ENCODE results near the gene TMEM120B. TPM values are rescaled to one million over a fixed set of nuclear protein-coding genes. Genes with fewer than 3 reads are reported as not detected.

The TMEM120B gene
- total RNA-seq, 3 donors from 2014 or later: 5.4 to 8.2 (median 6.1) TPM

DNA sequence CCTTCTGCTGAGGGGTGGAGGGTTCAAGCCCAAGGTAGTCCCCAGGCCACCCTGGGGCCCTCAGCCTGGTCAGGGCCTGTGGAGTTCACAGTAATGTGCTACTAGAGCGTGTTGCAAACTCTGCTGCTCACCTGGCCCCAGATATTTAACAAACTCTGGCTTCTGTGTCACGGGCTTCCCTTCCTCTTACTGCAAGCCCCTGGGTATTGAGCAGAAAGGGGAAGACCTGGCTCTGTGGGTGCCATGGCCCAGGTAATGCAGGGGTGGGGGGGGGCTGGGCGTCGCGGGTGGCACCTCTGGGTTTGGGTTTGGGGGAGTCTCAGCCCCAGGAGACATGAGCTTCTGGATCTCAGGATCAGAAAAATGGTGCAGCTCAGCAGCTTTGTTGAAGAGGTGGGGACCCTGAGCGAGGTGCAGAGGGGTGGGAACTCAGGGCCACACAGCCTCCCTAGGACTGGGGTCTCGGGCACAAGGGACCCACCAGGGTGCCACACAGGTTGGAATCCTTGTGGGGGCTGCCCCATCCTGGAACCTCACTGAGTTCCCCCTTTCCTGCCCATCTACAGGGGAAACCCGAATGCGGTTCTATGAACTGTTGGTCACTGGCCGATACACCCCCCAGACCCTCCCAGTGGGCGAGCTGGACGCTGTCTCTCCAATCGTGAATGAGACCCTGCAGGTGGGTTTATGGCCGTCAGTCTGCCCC, 95.2 kb downstream of the TMEM120B start:
- no peak overlapping the region for H3K4me3 ChIP-seq
- H3K9me3 ChIP-seq: no peaks in the 10 kb centered on the region
- DNase-seq (ENCODE audit: low spot score in 2 of 2): no peak
- intact Hi-C loops (cut with DNase I; ENCODE audit: low total_unique reads): no loop called here
- H3K36me3 ChIP-seq: no peaks in the 10 kb centered on the region
- H3K27ac ChIP-seq: no peak overlapping the region
- H3K4me1 ChIP-seq: peaks cover 9 to 22% of the 10 kb centered on the region in 2 donors
- no peaks in the 10 kb centered on the region for H3K27me3 ChIP-seq
- TF ChIP-seq, protein P1, sequence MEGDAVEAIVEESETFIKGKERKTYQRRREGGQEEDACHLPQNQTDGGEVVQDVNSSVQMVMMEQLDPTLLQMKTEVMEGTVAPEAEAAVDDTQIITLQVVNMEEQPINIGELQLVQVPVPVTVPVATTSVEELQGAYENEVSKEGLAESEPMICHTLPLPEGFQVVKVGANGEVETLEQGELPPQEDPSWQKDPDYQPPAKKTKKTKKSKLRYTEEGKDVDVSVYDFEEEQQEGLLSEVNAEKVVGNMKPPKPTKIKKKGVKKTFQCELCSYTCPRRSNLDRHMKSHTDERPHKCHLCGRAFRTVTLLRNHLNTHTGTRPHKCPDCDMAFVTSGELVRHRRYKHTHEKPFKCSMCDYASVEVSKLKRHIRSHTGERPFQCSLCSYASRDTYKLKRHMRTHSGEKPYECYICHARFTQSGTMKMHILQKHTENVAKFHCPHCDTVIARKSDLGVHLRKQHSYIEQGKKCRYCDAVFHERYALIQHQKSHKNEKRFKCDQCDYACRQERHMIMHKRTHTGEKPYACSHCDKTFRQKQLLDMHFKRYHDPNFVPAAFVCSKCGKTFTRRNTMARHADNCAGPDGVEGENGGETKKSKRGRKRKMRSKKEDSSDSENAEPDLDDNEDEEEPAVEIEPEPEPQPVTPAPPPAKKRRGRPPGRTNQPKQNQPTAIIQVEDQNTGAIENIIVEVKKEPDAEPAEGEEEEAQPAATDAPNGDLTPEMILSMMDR (IDR thresholded peaks at IDR 0.05): no peak
- TF ChIP-seq POLR2A (IDR thresholded peaks at IDR 0.05): no peak

GRCh38 chr12:121808623-121809022, 96.1 kb downstream of the TMEM120B start:
- no peak overlapping the region for H3K4me3 ChIP-seq
- H3K27ac ChIP-seq: no peak overlapping the region
- peaks cover 9 to 24% of the 10 kb centered on the region in 2 donors for H3K4me1 ChIP-seq
- H3K27me3 ChIP-seq: no peaks in the 10 kb centered on the region
- no peak for DNase-seq (ENCODE audit: low spot score in 2 of 2)
- H3K9me3 ChIP-seq: no peaks in the 10 kb centered on the region
- no peaks in the 10 kb centered on the region for H3K36me3 ChIP-seq
- intact Hi-C loops (cut with DNase I; ENCODE audit: low total_unique reads): no loop called here
- TF ChIP-seq POLR2AphosphoS5 (IDR thresholded peaks at IDR 0.05) (no peak), POLR2A (IDR thresholded peaks at IDR 0.05) (no peak)
- TF ChIP-seq, protein P1 (IDR thresholded peaks at IDR 0.05): no peak

GRCh38 chr12:121809712-121810116, 97.2 kb downstream of the TMEM120B start:
- Histone ChIP-seq H3K9me3 (no peaks in the 10 kb centered on the region), H3K4me3 (no peak overlapping the region), H3K27me3 (no peaks in the 10 kb centered on the region), H3K27ac (no peak overlapping the region), H3K36me3 (no peaks in the 10 kb centered on the region), H3K4me1 (peaks cover 9 to 26% of the 10 kb centered on the region in 2 donors)
- intact Hi-C loops (cut with DNase I; ENCODE audit: low total_unique reads): no loop called here
- DNase-seq (ENCODE audit: low spot score in 2 of 2): no peak
- TF ChIP-seq POLR2A (IDR thresholded peaks at IDR 0.05) (no peak), POLR2AphosphoS5 (IDR thresholded peaks at IDR 0.05) (no peak)
- TF ChIP-seq, protein P1 (IDR thresholded peaks at IDR 0.05): no peak

DNA sequence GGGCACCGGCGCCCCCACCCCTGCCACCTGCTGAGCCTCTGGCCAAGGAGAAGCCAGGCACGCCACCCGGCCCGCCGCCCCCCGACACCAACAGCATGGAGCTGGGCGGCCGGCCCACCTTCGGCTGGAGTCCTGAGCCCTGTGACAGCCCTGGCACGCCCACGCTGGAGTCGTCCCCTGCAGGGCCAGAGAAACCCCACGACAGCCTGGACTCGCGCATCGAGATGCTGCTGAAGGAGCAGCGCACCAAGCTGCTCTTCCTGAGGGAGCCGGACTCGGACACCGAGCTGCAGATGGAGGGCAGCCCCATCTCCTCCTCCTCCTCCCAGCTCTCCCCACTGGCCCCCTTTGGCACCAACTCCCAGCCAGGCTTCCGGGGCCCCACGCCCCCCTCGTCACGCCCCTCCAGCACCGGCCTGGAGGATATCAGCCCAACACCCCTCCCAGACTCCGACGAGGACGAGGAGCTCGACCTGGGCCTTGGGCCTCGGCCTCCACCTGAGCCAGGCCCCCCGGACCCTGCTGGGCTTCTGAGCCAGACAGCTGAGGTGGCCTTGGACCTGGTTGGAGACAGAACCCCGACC, 97.8 kb downstream of the TMEM120B start:
- intact Hi-C loops (cut with DNase I; ENCODE audit: low total_unique reads): no loop called here
- H3K4me1 ChIP-seq: peaks cover 9 to 26% of the 10 kb centered on the region in 2 donors
- H3K27ac ChIP-seq: peak overlapping the region in 1 of 2 donors; percentile 90
- no peak for TF ChIP-seq POLR2A (IDR thresholded peaks at IDR 0.05)
- peak overlapping the region in 1 of 3 donors; percentile 73 for H3K4me3 ChIP-seq
- no peak for DNase-seq (ENCODE audit: low spot score in 2 of 2)
- no peaks in the 10 kb centered on the region for H3K36me3 ChIP-seq
- H3K27me3 ChIP-seq: no peaks in the 10 kb centered on the region
- H3K9me3 ChIP-seq: no peaks in the 10 kb centered on the region

GRCh38 chr12:121810833-121811433, 98.4 kb downstream of the TMEM120B start:
- no peaks in the 10 kb centered on the region for H3K9me3 ChIP-seq
- peak overlapping the region; percentile 48 to 73 (median 57) for H3K4me3 ChIP-seq
- intact Hi-C loops (cut with DNase I; ENCODE audit: low total_unique reads): no loop called here
- TF ChIP-seq, protein P1 (IDR thresholded peaks at IDR 0.05): no peak
- no peak for TF ChIP-seq POLR2AphosphoS5 (IDR thresholded peaks at IDR 0.05)
- TF ChIP-seq POLR2A (IDR thresholded peaks at IDR 0.05): no peak
- H3K27ac ChIP-seq: peak overlapping the region; percentile 59 to 90
- H3K27me3 ChIP-seq: no peaks in the 10 kb centered on the region
- no peaks in the 10 kb centered on the region for H3K36me3 ChIP-seq
- no peak for DNase-seq (ENCODE audit: low spot score in 2 of 2)
- peaks cover 9 to 26% of the 10 kb centered on the region in 2 donors for H3K4me1 ChIP-seq

Data from breast epithelium (tissue), 4 donors.